H1 (cell line): ENCODE results near the gene TMEM255B. TPM values are rescaled to one million over a fixed set of nuclear protein-coding genes. Genes with fewer than 3 reads are reported as not detected.
A peak's percentile ranks its signal among the peaks of the same experiment; 100 is the strongest.

ENCODE experiments used
- CTCF ChIA-PET: fragments of 300-600 bp; sonication (Branson Sonifier 250); formaldehyde crosslinking; loops from one replicate; lab custom pipeline; 2021; ENCODE audit not compliant: partially characterized antibody; lab: Charles Lee
- POLR2A ChIA-PET: fragments of 300-600 bp; sonication (Branson Sonifier 250); formaldehyde crosslinking; loops from one replicate; lab custom pipeline; 2021; ENCODE audit warnings: inconsistent platforms; ENCODE audit not compliant: partially characterized antibody; lab: Charles Lee
- DNase-seq, 2 experiments: peaks; one replicate each; pipeline versions ENCODE4 v3.0.0 to v3.0.0-alpha.2; 2010 to 2022; ENCODE audit warnings: low spot score in 2 of 2, low read depth in 1 of 2, mixed read lengths in 1 of 2
- FAIRE-seq: peaks from 2 replicates; lab custom pipeline; 2011; peaks lifted over from hg19 to GRCh38; lab: Jason Lieb, UNC
- H2AFZ ChIP-seq: 2 replicates; pipeline ENCODE4 v1.8.1; 2012; ENCODE audit warnings: low read length, inconsistent platforms
- H2AK5ac ChIP-seq: 2 replicates; pipeline ENCODE4 v1.6.1; 2013; ENCODE audit warnings: low read depth, low read length
- H2BK120ac ChIP-seq: replicated peaks from 2 replicates; pipeline ENCODE3; 2013; ENCODE audit warnings: low read depth, low read length, inconsistent platforms
- H2BK12ac ChIP-seq: 2 replicates; pipeline ENCODE4 v1.6.1; 2013; ENCODE audit warnings: low read depth, low read length
- H2BK15ac ChIP-seq: 2 replicates; pipeline ENCODE4 v1.6.1; 2013; ENCODE audit warnings: low read length
- H2BK20ac ChIP-seq: 2 replicates; pipeline ENCODE4 v1.6.1; 2013; ENCODE audit warnings: low read length
- H2BK5ac ChIP-seq: 2 replicates; pipeline ENCODE4 v1.6.1; 2013; ENCODE audit warnings: low read depth, low read length
- H3K14ac ChIP-seq: 2 replicates; pipeline ENCODE4 v1.6.1; 2013; ENCODE audit warnings: inconsistent platforms; ENCODE audit not compliant: insufficient read length
- H3K18ac ChIP-seq: 2 replicates; pipeline ENCODE4 v1.6.1; 2013; ENCODE audit warnings: low read length; ENCODE audit errors: extremely low read depth
- H3K23ac ChIP-seq: 2 replicates; pipeline ENCODE4 v1.6.1; 2013; ENCODE audit warnings: inconsistent platforms; ENCODE audit not compliant: insufficient read length
- H3K23me2 ChIP-seq: 2 replicates; pipeline ENCODE4 v1.6.1; 2013; ENCODE audit warnings: low read depth, low read length
- H3K27ac ChIP-seq: 2 replicates; pipeline ENCODE4 v1.6.1; 2011; ENCODE audit warnings: low read depth, low read length, inconsistent platforms
- H3K27me3 ChIP-seq, 4 experiments: replicated peaks in 1 of 4; 1 replicate in 1 of 4; 2 replicates in 3 of 4; pipeline versions ENCODE4 v1.6.1 to v1.8.1; 2011 to 2013; ENCODE audit warnings: low read length in 3 of 4, mild to moderate bottlenecking in 3 of 4, inconsistent platforms in 2 of 4, mixed read lengths in 2 of 4, moderate library complexity in 1 of 4; ENCODE audit not compliant: control insufficient read depth in 3 of 4, insufficient read depth in 3 of 4; ENCODE audit errors: extremely low read depth in 1 of 4
- H3K36me3 ChIP-seq, 4 experiments: 2 replicates each; pipeline versions ENCODE4 v1.6.1 to v1.8.1; 2011 to 2013; ENCODE audit warnings: mild to moderate bottlenecking in 4 of 4, low read length in 3 of 4, moderate library complexity in 2 of 4, control low read depth in 1 of 4, inconsistent platforms in 1 of 4; ENCODE audit not compliant: insufficient read depth in 4 of 4, control insufficient read depth in 2 of 4
- H3K4ac ChIP-seq: replicated peaks from 2 replicates; pipeline ENCODE3; 2013; ENCODE audit warnings: low read length, low read depth, mixed read lengths, inconsistent platforms; ENCODE audit not compliant: insufficient read length
- H3K4me1 ChIP-seq, 4 experiments: replicated peaks in 1 of 4; 1 replicate in 1 of 4; 2 replicates in 3 of 4; pipeline versions ENCODE4 v1.6.1 to v1.8.1; 2011 to 2013; ENCODE audit warnings: low read length in 3 of 4, inconsistent platforms in 2 of 4, mixed read lengths in 1 of 4; ENCODE audit not compliant: insufficient read depth in 4 of 4, control insufficient read depth in 3 of 4
- H3K4me2 ChIP-seq, 2 experiments: 2 replicates each; pipeline versions ENCODE4 v1.6.1 to v1.8.1; 2011 to 2013; ENCODE audit warnings: low read depth in 2 of 2, low read length in 2 of 2, control low read depth in 1 of 2, inconsistent platforms in 1 of 2, mild to moderate bottlenecking in 1 of 2; ENCODE audit not compliant: insufficient read depth in 1 of 2
- H3K4me3 ChIP-seq, 4 experiments: fragments of 200-600, 300-600 bp in 1 of 4; sonication (generic), shearing (Covaris generic), sonication (Bioruptor Twin) in 1 of 4; 2 replicates each; pipeline versions ENCODE4 v1.5.1 to v1.8.1; 2011 to 2016; ENCODE audit warnings: low read length in 4 of 4, low read depth in 3 of 4, control low read depth in 2 of 4, inconsistent platforms in 2 of 4, mild to moderate bottlenecking in 2 of 4, mixed read lengths in 1 of 4, moderate library complexity in 1 of 4; ENCODE audit not compliant: insufficient read depth in 2 of 4; ENCODE audit errors: extremely low read depth in 1 of 4
- H3K56ac ChIP-seq: replicated peaks from 2 replicates; pipeline ENCODE3; 2013; ENCODE audit warnings: low read depth, mild to moderate bottlenecking, mixed read lengths, low read length, inconsistent platforms; ENCODE audit not compliant: insufficient read length
- H3K79me1 ChIP-seq: 2 replicates; pipeline ENCODE4 v1.6.1; 2013; ENCODE audit warnings: low read depth, low read length, control low read depth
- H3K79me2 ChIP-seq, 2 experiments: 2 replicates each; pipeline versions ENCODE4 v1.6.1 to v1.8.1; 2012 to 2013; ENCODE audit warnings: low read length in 2 of 2, mild to moderate bottlenecking in 2 of 2, inconsistent platforms in 1 of 2; ENCODE audit not compliant: insufficient read depth in 2 of 2, control insufficient read depth in 1 of 2
- H3K9ac ChIP-seq, 4 experiments: replicated peaks in 1 of 4; 1 replicate in 1 of 4; 2 replicates in 3 of 4; pipeline versions ENCODE4 v1.6.1 to v1.8.1; 2011 to 2013; ENCODE audit warnings: low read depth in 3 of 4, low read length in 3 of 4, control low read depth in 2 of 4, mild to moderate bottlenecking in 2 of 4, moderate library complexity in 2 of 4, inconsistent platforms in 1 of 4; ENCODE audit errors: extremely low read depth in 1 of 4
- H3K9me3 ChIP-seq, 2 experiments: 2 replicates each; pipeline versions ENCODE4 v1.6.1 to v1.8.1; 2012 to 2013; ENCODE audit warnings: mild to moderate bottlenecking in 2 of 2, moderate library complexity in 2 of 2, control low read depth in 1 of 2, inconsistent platforms in 1 of 2, low read depth in 1 of 2, low read length in 1 of 2, mixed read lengths in 1 of 2; ENCODE audit not compliant: insufficient read depth in 2 of 2
- H4K20me1 ChIP-seq, 2 experiments: replicated peaks in 1 of 2; 2 replicates each; pipeline versions ENCODE3 to v1.8.1; 2011 to 2013; ENCODE audit warnings: inconsistent platforms in 2 of 2, low read length in 2 of 2, mild to moderate bottlenecking in 1 of 2; ENCODE audit not compliant: insufficient read depth in 2 of 2, control insufficient read depth in 1 of 2
- H4K5ac ChIP-seq: 2 replicates; pipeline ENCODE4 v1.6.1; 2013; ENCODE audit warnings: low read length, low read depth, mixed read lengths, inconsistent platforms; ENCODE audit not compliant: insufficient read length
- H4K8ac ChIP-seq: 2 replicates; pipeline ENCODE4 v1.8.0; 2013; ENCODE audit warnings: mild to moderate bottlenecking, moderate library complexity, low read length, inconsistent platforms; ENCODE audit not compliant: insufficient read depth; ENCODE audit errors: extremely low read depth
- H4K91ac ChIP-seq: replicated peaks from 2 replicates; pipeline ENCODE3; 2013; ENCODE audit warnings: low read length, mixed read lengths, inconsistent platforms; ENCODE audit not compliant: insufficient read length
- CBX5 ChIP-seq: fragments of 300-800, 300-1000 bp; sonication (generic); IDR thresholded peaks from 2 replicates; pipeline ENCODE4 v1.7.1; 2016; ENCODE audit warnings: antibody characterized with exemption, low read length, low read depth
- CEBPB ChIP-seq: IDR thresholded peaks from 2 replicates; pipeline ENCODE4 v1.6.1; 2012; ENCODE audit warnings: low read depth, low read length
- CTBP2 ChIP-seq: IDR thresholded peaks from 2 replicates; pipeline ENCODE4 v1.7.0; 2011; ENCODE audit warnings: borderline replicate concordance, mild to moderate bottlenecking, moderate library complexity, mixed read lengths, low read length; ENCODE audit not compliant: insufficient read depth, insufficient read length
- SUZ12 ChIP-seq: fragments of 200-600 bp; sonication (generic); IDR thresholded peaks from 2 replicates; pipeline ENCODE4 v1.6.1; 2012; ENCODE audit warnings: mild to moderate bottlenecking, inconsistent platforms, low read length, moderate library complexity, mixed read lengths
- TAF7 ChIP-seq: optimal IDR thresholded peaks from 2 replicates; pipeline ENCODE3; 2011; ENCODE audit warnings: low read depth, mild to moderate bottlenecking, inconsistent platforms, low read length, moderate library complexity, borderline replicate concordance
- WGBS, 2 experiments: shearing (Covaris generic) in 1 of 2; methylation state at CpG; one replicate each; pipeline versions ENCODE4 v1.1.6 to v1.1.7; 2013 to 2015; ENCODE audit warnings: low lambda C conversion rate in 2 of 2, mixed read lengths in 2 of 2, inconsistent platforms in 1 of 2, low coverage in 1 of 2, missing lambda C conversion rate in 1 of 2; ENCODE audit not compliant: insufficient replicate concordance in 2 of 2, insufficient coverage in 1 of 2, insufficient read length in 1 of 2; ENCODE audit errors: extremely low coverage in 1 of 2, missing lambda C conversion rate in 1 of 2; 5-methylcytosine and 5-hydroxymethylcytosine counted together
- polyA plus RNA-seq, 7 experiments: library from polyadenylated mRNA; depleted of rRNA in 3 of 7; stranded (reverse) in 5 of 7; unstranded in 2 of 7; fragments of >200 nt in 5 of 7; fragments of 200-250 nt in 2 of 7; gene quantifications; 1 replicate in 5 of 7; 2 replicates in 1 of 7; 4 replicates in 1 of 7; pipeline versions ENCODE4 v1.2.1 to v1.2.3, GENCODE V29; 2011 to 2013; ENCODE audit warnings: missing spikeins in 2 of 7, mixed read lengths in 2 of 7
- total RNA-seq: library from RNA; stranded (reverse); fragmentation: NEBNext Ultra II Directional; extraction: Animal tissue kit (Norgen Biotek cat#: 25700); gene quantifications from 2 replicates; pipeline ENCODE4 v1.2.1, GENCODE V29; 2021

TMEM255B gene
- total and polyA plus RNA-seq, 2 of the 8 experiments (the other 6 are each of a cell fraction or from before 2014, with no cell fraction given), result 3.4 to 4.4 TPM

DNA sequence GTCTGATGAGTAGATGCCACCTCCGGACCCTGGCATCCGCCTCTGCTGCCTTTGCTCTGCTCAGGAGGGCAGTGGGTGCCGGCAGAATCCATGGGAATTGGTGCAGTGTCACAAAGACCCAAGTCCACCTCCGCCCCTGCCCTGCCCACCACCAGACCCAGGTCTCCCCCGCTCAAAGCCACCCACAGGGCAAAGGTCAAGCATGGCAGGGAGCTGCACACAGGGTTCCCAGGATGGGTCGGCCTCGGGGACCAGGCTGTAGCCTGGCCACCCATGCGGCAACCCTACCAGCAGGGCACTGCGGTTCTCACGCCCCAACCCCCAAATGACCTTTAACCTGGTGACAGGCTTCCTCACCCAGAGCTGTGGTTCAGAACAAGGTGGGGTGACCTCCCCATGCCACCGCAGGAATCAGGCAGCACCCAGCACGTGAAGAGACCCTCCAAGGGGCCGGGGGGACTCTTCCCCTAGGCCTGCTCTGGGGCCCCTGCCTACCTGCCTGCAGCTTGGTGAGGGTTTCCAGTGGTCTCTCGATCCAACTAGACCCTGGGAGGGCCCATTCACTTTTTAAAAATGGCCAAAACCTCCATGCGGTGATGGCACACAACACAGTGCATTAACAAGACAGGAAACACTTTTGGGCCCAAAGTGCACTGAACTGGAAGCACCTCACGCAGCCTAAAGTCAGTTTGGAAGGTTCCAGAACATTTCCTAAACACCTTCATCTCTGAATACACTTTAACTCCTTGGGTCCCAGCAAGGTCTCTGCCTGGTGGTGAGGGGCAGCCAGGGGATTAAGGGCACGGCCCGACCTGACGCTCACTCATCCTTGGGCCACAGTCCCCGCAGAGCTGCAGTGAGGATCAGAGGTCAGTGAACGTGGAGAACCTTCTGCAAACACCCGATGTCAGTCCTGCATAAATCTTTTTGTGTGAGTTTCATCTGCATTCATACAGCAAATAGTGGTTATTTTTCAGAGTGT lies 93.8 kb downstream of the TMEM255B start:
- Histone ChIP-seq H2BK120ac (no peak overlapping the region), H4K5ac (no peak overlapping the region), H3K18ac (no peak overlapping the region), H2BK5ac (no peak overlapping the region), H3K4me1 (peaks cover 0 to 15% (median 6%) of the 10 kb centered on the region in 4 experiments; a peak in 6 of 7 replicates), H3K79me2 (peaks cover 0 to 18% of the 10 kb centered on the region in 2 experiments; a peak in 1 of 4 replicates), H4K91ac (peak overlapping the region; percentile 40), H3K4me3 (no peak overlapping the region), H3K56ac (no peak overlapping the region), H3K14ac (no peak overlapping the region), H4K20me1 (peaks cover 0 to 8% of the 10 kb centered on the region in 2 experiments), H3K4me2 (no peak overlapping the region), H2AFZ (no peak overlapping the region), H3K9me3 (no peaks in the 10 kb centered on the region), H3K36me3 (no peaks in the 10 kb centered on the region), H3K23ac (no peak overlapping the region), H3K9ac (no peak overlapping the region), H2AK5ac (no peak overlapping the region), H2BK20ac (no peak overlapping the region), H3K27me3 (no peaks in the 10 kb centered on the region), H2BK12ac (no peak overlapping the region), H3K27ac (no peak overlapping the region), H3K23me2 (peaks cover 7% of the 10 kb centered on the region; the same call in 1 of the 2 replicates), H3K79me1 (peaks cover 3% of the 10 kb centered on the region; the same call in 1 of the 2 replicates), H2BK15ac (no peak overlapping the region), H3K4ac (no peak overlapping the region), H4K8ac (no peak overlapping the region)
- POLR2A ChIA-PET, result interaction anchor here (1.4 kb wide), 1 partner anchor 8 kb away, joined by 3 read pairs; no protein-coding TSS in a partner anchor
- no peak for TF ChIP-seq CTBP2
- no peak for TF ChIP-seq TAF7
- TF ChIP-seq CEBPB, result no peak
- TF ChIP-seq SUZ12, result no peak
- no peak for TF ChIP-seq CBX5
- FAIRE-seq (no peak), DNase-seq (peak in 1 of 2 experiments; percentile 39)
- CTCF ChIA-PET, result interaction anchor here (1.2 to 2.1 kb wide), 3 partner anchors 10 to 52 kb away, joined by 4 to 6 read pairs (median 5); no protein-coding TSS in a partner anchor
- WGBS, 2 experiments, result 89% methylated on average over 21 of the region's 22 CpGs; no CpG with 5 or more reads in 1 of the 2 experiments
